Left ventricle myocardium inferior (tissue), 1 donor: Measurements from ENCODE around the gene RFT1. TPM values are rescaled to one million over a fixed set of nuclear protein-coding genes. Genes with fewer than 3 reads are reported as not detected.

ENCODE experiments used
- DNase-seq: peaks from one replicate; pipeline ENCODE4 v3.0.0-alpha.2; 2020
- H3K27ac ChIP-seq: fragments of 200-600 bp; replicated peaks from 2 replicates; pipeline ENCODE4 v1.8.0; 2021
- H3K27me3 ChIP-seq: fragments of 200-600 bp; 2 replicates; pipeline ENCODE4 v1.8.0; 2021; ENCODE audit warnings: low read depth
- H3K36me3 ChIP-seq: fragments of 200-600 bp; 2 replicates; pipeline ENCODE4 v1.8.0; 2021
- H3K4me1 ChIP-seq: fragments of 200-600 bp; 2 replicates; pipeline ENCODE4 v1.8.0; 2021
- H3K4me3 ChIP-seq: fragments of 200-600 bp; 2 replicates; pipeline ENCODE4 v1.8.0; 2021; ENCODE audit warnings: mild to moderate bottlenecking, moderate library complexity
- H3K9me3 ChIP-seq: fragments of 200-600 bp; replicated peaks from 2 replicates; pipeline ENCODE4 v1.8.0; 2021
- CTCF ChIP-seq: fragments of 200-600 bp; IDR thresholded peaks from 2 replicates; pipeline ENCODE4 v1.8.0; 2021; ENCODE audit warnings: antibody characterized with exemption, mild to moderate bottlenecking, borderline replicate concordance
- intact Hi-C: fragments of 100-400 bp; cut with micrococcal nuclease; formaldehyde crosslinking; loops from one replicate; pipeline ENCODE4 v1.11.0; 2022
- total RNA-seq: library from RNA; stranded (reverse); fragmentation: NEBNext Ultra II Directional; extraction: Animal tissue kit (Norgen Biotek cat#: 25700); gene quantifications from one replicate; pipeline ENCODE4 v1.2.1, GENCODE V29; 2021
- donor health status: DM: no; HTN: yes; CAD: no; lungs with severe emphysema.

RFT1 gene
- total RNA-seq, 1 donor from 2014 or later, result 9.4 TPM

GRCh38 chr3:53157974-53158580, 27.8 kb upstream of the RFT1 start:
- Histone ChIP-seq H3K36me3 (no peaks in the 10 kb centered on the region), H3K4me3 (no peak overlapping the region), H3K4me1 (peaks cover 65% of the 10 kb centered on the region), H3K9me3 (no peaks in the 10 kb centered on the region), H3K27me3 (peaks cover 18% of the 10 kb centered on the region), H3K27ac (no peak overlapping the region)
- no peak for DNase-seq
- intact Hi-C loops, result no loop called here
- TF ChIP-seq CTCF, result no peak

DNA sequence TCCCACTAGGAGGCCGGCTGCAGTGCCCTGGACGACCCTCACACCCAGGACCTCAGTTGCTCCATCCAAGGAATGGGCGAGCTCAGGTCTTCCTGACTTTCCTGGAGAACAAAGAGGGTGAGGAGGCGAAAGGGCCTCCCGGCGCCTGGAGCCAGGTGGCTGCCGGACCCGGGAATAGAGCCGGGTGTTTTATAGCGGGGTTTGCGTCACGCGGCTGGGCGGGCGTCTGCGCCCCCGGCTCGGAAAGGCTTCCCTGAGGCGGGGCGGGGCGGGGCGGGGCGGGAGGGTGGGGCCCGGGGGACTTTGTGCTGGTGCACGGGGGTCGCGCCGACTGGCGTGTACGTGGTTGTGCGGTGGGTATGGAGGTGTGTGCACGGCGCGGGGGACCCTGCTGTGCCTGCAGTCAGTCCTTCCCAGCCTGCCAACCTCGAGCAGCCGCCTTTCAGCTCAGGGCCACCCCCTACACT, 26.2 kb upstream of the RFT1 start:
- H3K27me3 ChIP-seq, result peaks cover 18% of the 10 kb centered on the region
- H3K36me3 ChIP-seq, result no peaks in the 10 kb centered on the region
- no peak for TF ChIP-seq CTCF
- H3K9me3 ChIP-seq, result no peaks in the 10 kb centered on the region
- DNase-seq, result no peak
- intact Hi-C loops, result no loop called here
- H3K4me3 ChIP-seq, result no peak overlapping the region
- no peak overlapping the region for H3K27ac ChIP-seq
- peaks cover 49% of the 10 kb centered on the region for H3K4me1 ChIP-seq

DNA sequence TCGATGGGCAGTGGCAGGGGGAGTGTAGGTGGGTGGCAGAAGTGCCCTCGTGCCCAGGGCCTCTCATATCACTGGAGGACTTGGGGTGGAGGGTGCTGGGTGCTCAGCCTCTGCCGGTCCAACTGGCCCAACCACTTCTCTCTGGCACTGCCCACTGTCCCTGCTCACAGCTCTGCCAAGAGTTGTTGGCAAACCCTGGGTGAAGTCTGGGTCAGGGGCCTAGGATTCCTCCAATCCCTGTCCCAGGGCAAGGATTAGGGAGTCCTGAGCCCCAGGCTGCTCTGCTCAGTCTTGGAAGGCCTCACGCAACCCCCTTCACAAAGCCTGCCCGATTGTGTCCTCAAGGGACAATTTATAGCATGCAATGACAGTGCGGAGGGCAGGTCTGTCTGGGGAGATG, 25.5 kb upstream of the RFT1 start:
- no peak for DNase-seq
- intact Hi-C loops, result no loop called here

DNA sequence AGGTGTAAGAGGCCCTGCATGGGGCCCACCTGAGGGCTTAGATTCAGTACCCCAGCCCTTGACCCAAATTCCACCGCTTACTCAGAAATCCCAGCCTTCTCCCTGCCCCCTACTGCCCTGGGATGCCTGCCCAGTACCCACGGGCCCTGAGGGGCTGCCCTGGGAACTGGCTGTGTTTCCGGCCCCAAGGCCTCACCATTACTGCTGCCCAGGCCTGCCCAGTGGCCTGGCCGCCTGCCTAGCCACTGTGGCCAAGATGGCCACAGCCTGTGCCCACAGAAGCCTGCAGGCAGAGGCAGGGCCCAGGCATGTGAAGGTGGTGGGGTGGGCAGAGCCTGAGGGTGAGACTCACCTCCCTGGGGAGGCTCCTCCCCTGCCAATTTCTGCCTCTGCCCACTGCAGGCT, 24.6 kb upstream of the RFT1 start:
- Histone ChIP-seq H3K27ac (no peak overlapping the region), H3K36me3 (no peaks in the 10 kb centered on the region), H3K9me3 (no peaks in the 10 kb centered on the region), H3K27me3 (peaks cover 18% of the 10 kb centered on the region), H3K4me3 (no peak overlapping the region), H3K4me1 (peaks cover 44% of the 10 kb centered on the region)
- DNase-seq, result no peak
- no peak for TF ChIP-seq CTCF
- intact Hi-C loops, result no loop called here

More for the DNA sequence above, 25.5 kb upstream of the RFT1 start:
- H3K36me3 ChIP-seq, result no peaks in the 10 kb centered on the region
- H3K4me3 ChIP-seq, result no peak overlapping the region
- no peak for TF ChIP-seq CTCF
- H3K27me3 ChIP-seq, result peaks cover 18% of the 10 kb centered on the region
- H3K4me1 ChIP-seq, result peaks cover 46% of the 10 kb centered on the region
- H3K27ac ChIP-seq, result no peak overlapping the region
- H3K9me3 ChIP-seq, result no peaks in the 10 kb centered on the region

GRCh38 chr3:53153980-53154379, 23.7 kb upstream of the RFT1 start:
- Histone ChIP-seq H3K4me1 (peaks cover 35% of the 10 kb centered on the region), H3K9me3 (no peaks in the 10 kb centered on the region), H3K27me3 (peaks cover 18% of the 10 kb centered on the region), H3K36me3 (no peaks in the 10 kb centered on the region), H3K4me3 (no peak overlapping the region), H3K27ac (no peak overlapping the region)
- no peak for DNase-seq
- intact Hi-C loops, result no loop called here
- no peak for TF ChIP-seq CTCF
